GM23338 (cell line): ENCODE data around the gene PHF23. TPM values are rescaled to one million over a fixed set of nuclear protein-coding genes. Genes with fewer than 3 reads are reported as not detected.
A peak's percentile ranks its signal among the peaks of the same experiment; 100 is the strongest.

Experiments used
- ATAC-seq: fragments of 200-7000 bp; cut with Tn5 transposase; 3 replicates; pipeline ENCODE4 v1.9.1; 2020
- DNase-seq: peaks from one replicate; pipeline ENCODE4 v3.0.0-alpha.2; 2015; ENCODE audit warnings: low spot score
- H2AFZ ChIP-seq: fragments of 200-600 bp; sonication (generic); 2 replicates; pipeline ENCODE4 v1.8.0; 2016; ENCODE audit warnings: antibody characterized with exemption, mild to moderate bottlenecking, moderate library complexity
- H3F3A ChIP-seq: fragments of 200-600 bp; sonication (generic); replicated peaks from 2 replicates; pipeline ENCODE4 v1.8.0; 2017; ENCODE audit warnings: antibody characterized with exemption, mixed run types, low read depth
- H3K27ac ChIP-seq: fragments of 200-600 bp; sonication (generic); 2 replicates; pipeline ENCODE4 v1.6.1; 2016; ENCODE audit warnings: low read depth
- H3K27me3 ChIP-seq: fragments of 200-600 bp; sonication (generic); 2 replicates; pipeline ENCODE4 v1.8.0; 2016; ENCODE audit warnings: mild to moderate bottlenecking, mixed run types, moderate library complexity; ENCODE audit not compliant: insufficient read depth
- H3K36me3 ChIP-seq: fragments of 200-600 bp; sonication (generic); 2 replicates; pipeline ENCODE4 v1.8.0; 2016; ENCODE audit warnings: mild to moderate bottlenecking; ENCODE audit not compliant: insufficient read depth
- H3K4me1 ChIP-seq: fragments of 200-600 bp; sonication (generic); 2 replicates; pipeline ENCODE4 v1.8.0; 2016; ENCODE audit warnings: mild to moderate bottlenecking, moderate library complexity; ENCODE audit not compliant: insufficient read depth
- H3K4me2 ChIP-seq: fragments of 200-600 bp; sonication (generic); 2 replicates; pipeline ENCODE4 v1.7.1; 2017; ENCODE audit warnings: mixed run types
- H3K4me3 ChIP-seq: fragments of 200-600 bp; sonication (generic); 2 replicates; pipeline ENCODE4 v1.6.1; 2016; ENCODE audit warnings: mixed run types
- H3K79me2 ChIP-seq: fragments of 200-600 bp; sonication (generic); replicated peaks from 2 replicates; pipeline ENCODE4 v1.8.0; 2017; ENCODE audit warnings: mild to moderate bottlenecking; ENCODE audit not compliant: insufficient read depth
- H3K9me2 ChIP-seq: fragments of 200-600 bp; sonication (generic); 2 replicates; pipeline ENCODE4 v1.8.0; 2017; ENCODE audit not compliant: insufficient read depth
- H4K20me1 ChIP-seq: fragments of 200-600 bp; sonication (generic); replicated peaks from 2 replicates; pipeline ENCODE4 v1.8.0; 2017; ENCODE audit warnings: mild to moderate bottlenecking; ENCODE audit not compliant: insufficient read depth
- H3K27ac Mint-ChIP-seq: 2 replicates; pipeline ENCODE4 v1.8.0; 2020; ENCODE audit warnings: inconsistent platforms, mild to moderate bottlenecking, moderate library complexity, mixed read lengths
- H3K27me3 Mint-ChIP-seq: 3 replicates; pipeline ENCODE4 v1.8.0; 2022; ENCODE audit warnings: low read depth, mild to moderate bottlenecking, moderate library complexity, mixed read lengths, inconsistent platforms; ENCODE audit not compliant: insufficient read depth, poor library complexity
- H3K36me3 Mint-ChIP-seq: 3 replicates; pipeline ENCODE4 v1.8.0; 2021; ENCODE audit warnings: low read depth, mild to moderate bottlenecking, inconsistent platforms, moderate library complexity, mixed read lengths
- H3K4me1 Mint-ChIP-seq: 3 replicates; pipeline ENCODE4 v1.8.0; 2020; ENCODE audit warnings: mild to moderate bottlenecking, inconsistent platforms, mixed read lengths
- H3K4me3 Mint-ChIP-seq: 3 replicates; pipeline ENCODE4 v1.8.0; 2021; ENCODE audit warnings: moderate library complexity, mild to moderate bottlenecking, inconsistent platforms, mixed read lengths
- H3K9me3 Mint-ChIP-seq: 3 replicates; pipeline ENCODE4 v1.8.0; 2020; ENCODE audit warnings: moderate library complexity, mild to moderate bottlenecking, inconsistent platforms, mixed read lengths
- ETS1 ChIP-seq: IDR thresholded peaks from 2 replicates; pipeline ENCODE4 v1.6.1; 2016; ENCODE audit warnings: antibody characterized with exemption
- JUNB ChIP-seq: IDR thresholded peaks from one replicate; pipeline ENCODE4 v1.6.1; 2016; ENCODE audit warnings: antibody characterized with exemption; ENCODE audit not compliant: unreplicated experiment
- NANOG ChIP-seq: IDR thresholded peaks from 2 replicates; pipeline ENCODE4 v1.6.1; 2016; ENCODE audit warnings: antibody characterized with exemption, borderline replicate concordance
- POLR2AphosphoS5 ChIP-seq: IDR thresholded peaks from 2 replicates; pipeline ENCODE4 v1.6.1; 2016; ENCODE audit warnings: antibody characterized with exemption, low read depth
- STAT1 ChIP-seq: IDR thresholded peaks from one replicate; pipeline ENCODE4 v1.6.1; 2016; ENCODE audit warnings: antibody characterized with exemption; ENCODE audit not compliant: unreplicated experiment
- ZNF331 ChIP-seq: fragments of 250-450 bp; sonication (Bioruptor Pico); IDR thresholded peaks from 2 replicates; pipeline ENCODE4 v1.5.0; 2020; ENCODE audit warnings: low read depth, mild to moderate bottlenecking, moderate library complexity
- ZNF462 ChIP-seq: fragments of 250-450 bp; sonication (Bioruptor Pico); IDR thresholded peaks from 2 replicates; pipeline ENCODE4 v1.5.0; 2020; ENCODE audit warnings: mild to moderate bottlenecking, moderate library complexity
- polyA plus RNA-seq: library from polyadenylated mRNA; unstranded; fragments of >200 nt; fragmentation: Nextera tagmentation; extraction: Ambion mirVana; gene quantifications from 2 replicates; pipeline ENCODE4 v1.2.1, GENCODE V29; 2016
- total RNA-seq: library from RNA; depleted of rRNA; stranded (reverse); fragments of >200 nt; shearing (Covaris generic); gene quantifications from 2 replicates; pipeline ENCODE4 v1.2.3, GENCODE V29; 2014

PHF23 gene
- total and polyA plus RNA-seq, 2 experiments from 2014 or later: 35.4 to 51.0 TPM

GRCh38 chr17:7215652-7216180, 23.5 kb downstream of the PHF23 start:
- peaks cover 13% of the 10 kb centered on the region for H3F3A ChIP-seq
- H3K79me2 ChIP-seq: peaks cover 33% of the 10 kb centered on the region
- ATAC-seq (no peak), DNase-seq (peak; percentile 44)
- H4K20me1 ChIP-seq: no peaks in the 10 kb centered on the region; the same call in 1 of the 2 replicates
- Mint-ChIP-seq H3K4me3 (peak overlapping the region; percentile 70), H3K36me3 (peaks cover 6% of the 10 kb centered on the region), H3K27me3 (peaks cover 42% of the 10 kb centered on the region), H3K9me3 (no peaks in the 10 kb centered on the region; the same call in 2 of the 3 replicates), H3K27ac (peak overlapping the region; percentile 99; the same call in 1 of the 2 replicates), H3K4me1 (peaks cover 57% of the 10 kb centered on the region)
- peak overlapping the region; percentile 73 for H3K4me3 ChIP-seq
- peak overlapping the region; percentile 95 for H3K4me2 ChIP-seq
- H3K27me3 ChIP-seq: no peaks in the 10 kb centered on the region
- H3K27ac ChIP-seq: peak overlapping the region; percentile 88
- H3K36me3 ChIP-seq: no peaks in the 10 kb centered on the region
- no peaks in the 10 kb centered on the region for H3K9me2 ChIP-seq
- TF ChIP-seq NANOG (no peak), STAT1 (no peak), ZNF462 (CRISPR knock-in tag) (no peak), POLR2AphosphoS5 (peak; percentile 49)
- H2AFZ ChIP-seq: no peak overlapping the region
- peaks cover 50% of the 10 kb centered on the region for H3K4me1 ChIP-seq

GRCh38 chr17:7215136-7215638, 24.1 kb downstream of the PHF23 start:
- H3K9me2 ChIP-seq: no peaks in the 10 kb centered on the region
- TF ChIP-seq ETS1 (peak; percentile 90), JUNB (no peak), POLR2AphosphoS5 (no peak), ZNF331 (CRISPR knock-in tag) (no peak)
- Mint-ChIP-seq H3K4me1 (peaks cover 62% of the 10 kb centered on the region), H3K9me3 (no peaks in the 10 kb centered on the region; the same call in 2 of the 3 replicates), H3K27me3 (peaks cover 40% of the 10 kb centered on the region), H3K4me3 (peak overlapping the region; percentile 70), H3K27ac (peak overlapping the region; percentile 99), H3K36me3 (peaks cover 3% of the 10 kb centered on the region; the same call in 2 of the 3 replicates)
- peak; percentile 3 for ATAC-seq
- peaks cover 39% of the 10 kb centered on the region for H3K79me2 ChIP-seq
- peak overlapping the region; percentile 90 for H3K4me2 ChIP-seq
- H2AFZ ChIP-seq: no peak overlapping the region
- H4K20me1 ChIP-seq: no peaks in the 10 kb centered on the region; the same call in 1 of the 2 replicates
- peak; percentile 81 for DNase-seq
- peaks cover 52% of the 10 kb centered on the region for H3K4me1 ChIP-seq
- H3K27me3 ChIP-seq: no peaks in the 10 kb centered on the region
- H3F3A ChIP-seq: peaks cover 12% of the 10 kb centered on the region
- peak overlapping the region; percentile 88 for H3K27ac ChIP-seq
- no peaks in the 10 kb centered on the region for H3K36me3 ChIP-seq
- H3K4me3 ChIP-seq: peak overlapping the region; percentile 70
